Osteoblast (primary cell): ENCODE measurements around the gene B3GNT9. TPM values are rescaled to one million over a fixed set of nuclear protein-coding genes. Genes with fewer than 3 reads are reported as not detected.

Experiments
- DNase-seq: peaks from one replicate; pipeline ENCODE4 v3.0.0; 2011; ENCODE audit warnings: low spot score, mixed read lengths; ENCODE audit not compliant: insufficient read length; ENCODE audit errors: missing footprints
- H2AFZ ChIP-seq: 2 replicates; pipeline ENCODE4 v1.6.0; 2011; ENCODE audit warnings: mild to moderate bottlenecking, low read length
- H3K27ac ChIP-seq: 2 replicates; pipeline ENCODE4 v1.5.1; 2011; ENCODE audit warnings: mild to moderate bottlenecking, low read depth, low read length, moderate library complexity
- H3K27me3 ChIP-seq: 2 replicates; pipeline ENCODE4 v1.6.0; 2012; ENCODE audit warnings: mild to moderate bottlenecking, control low read depth, inconsistent platforms, low read length, moderate library complexity; ENCODE audit not compliant: insufficient read depth
- H3K36me3 ChIP-seq: 2 replicates; pipeline ENCODE4 v1.5.1; 2011; ENCODE audit warnings: mild to moderate bottlenecking, low read length, control low read depth, moderate library complexity; ENCODE audit not compliant: insufficient read depth
- H3K4me1 ChIP-seq: 2 replicates; pipeline ENCODE4 v1.5.1; 2011; ENCODE audit warnings: mild to moderate bottlenecking, low read length, control low read depth, moderate library complexity; ENCODE audit not compliant: insufficient read depth
- H3K4me2 ChIP-seq: 2 replicates; pipeline ENCODE4 v1.6.0; 2011; ENCODE audit warnings: mild to moderate bottlenecking, low read length; ENCODE audit not compliant: insufficient read depth
- H3K4me3 ChIP-seq: fragments of 200-600 bp; sonication (generic); 3 replicates; pipeline ENCODE4 v1.5.1; 2012; ENCODE audit warnings: mild to moderate bottlenecking, low read length, inconsistent platforms; ENCODE audit not compliant: insufficient read depth
- H3K79me2 ChIP-seq: 2 replicates; pipeline ENCODE4 v1.6.0; 2012; ENCODE audit warnings: mild to moderate bottlenecking, low read length, control low read depth, inconsistent platforms; ENCODE audit not compliant: insufficient read depth
- H3K9me3 ChIP-seq: 2 replicates; pipeline ENCODE4 v1.5.1; 2011; ENCODE audit warnings: low read depth, low read length, control low read depth
- H4K20me1 ChIP-seq: 2 replicates; pipeline ENCODE4 v1.6.0; 2012; ENCODE audit warnings: mild to moderate bottlenecking, low read length, control low read depth; ENCODE audit not compliant: insufficient read depth
- total RNA-seq: library from RNA; depleted of rRNA; stranded (reverse); fragments of >200 nt; gene quantifications from 2 replicates; pipeline ENCODE4 v1.2.3, GENCODE V29; 2012
- TF ChIP-seq, protein P1 (sequence below): IDR thresholded peaks from 2 replicates; pipeline ENCODE4 v1.5.1; 2011; ENCODE audit warnings: mild to moderate bottlenecking, low read depth, low read length, moderate library complexity; ENCODE audit errors: extremely low read depth

B3GNT9 gene
- total RNA-seq, 1 donor: 58.6 TPM

DNA sequence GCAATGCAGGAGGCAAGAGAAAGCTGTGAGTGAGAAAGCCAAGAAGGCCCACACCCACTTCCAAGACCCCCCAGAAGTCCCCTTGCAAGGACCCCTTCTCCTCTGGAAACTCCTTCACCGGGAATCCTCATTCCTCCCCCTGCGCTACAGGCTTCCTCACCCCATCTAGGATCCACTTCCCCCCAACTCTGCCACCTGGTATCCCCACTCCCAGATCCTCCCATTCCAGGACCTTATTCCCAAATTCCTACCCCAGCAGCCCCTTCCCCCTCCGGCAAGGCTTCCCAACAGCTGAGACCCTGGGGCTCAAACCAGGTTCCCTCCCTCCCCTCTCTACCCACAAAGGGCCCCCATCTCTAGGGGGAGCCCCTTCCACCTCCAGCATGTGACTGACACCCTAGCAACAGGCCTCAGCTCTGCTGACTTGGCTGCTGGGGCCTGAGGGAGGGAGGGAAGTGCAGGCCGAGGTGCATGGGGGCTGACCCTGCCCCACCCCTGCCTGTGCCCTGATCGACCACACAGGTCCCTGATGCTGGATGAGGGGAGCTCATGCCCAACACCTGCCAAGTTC, 15.9 kb upstream of the B3GNT9 start:
- no peaks in the 10 kb centered on the region for H3K79me2 ChIP-seq
- H4K20me1 ChIP-seq: peaks cover 17% of the 10 kb centered on the region
- TF ChIP-seq, protein P1, sequence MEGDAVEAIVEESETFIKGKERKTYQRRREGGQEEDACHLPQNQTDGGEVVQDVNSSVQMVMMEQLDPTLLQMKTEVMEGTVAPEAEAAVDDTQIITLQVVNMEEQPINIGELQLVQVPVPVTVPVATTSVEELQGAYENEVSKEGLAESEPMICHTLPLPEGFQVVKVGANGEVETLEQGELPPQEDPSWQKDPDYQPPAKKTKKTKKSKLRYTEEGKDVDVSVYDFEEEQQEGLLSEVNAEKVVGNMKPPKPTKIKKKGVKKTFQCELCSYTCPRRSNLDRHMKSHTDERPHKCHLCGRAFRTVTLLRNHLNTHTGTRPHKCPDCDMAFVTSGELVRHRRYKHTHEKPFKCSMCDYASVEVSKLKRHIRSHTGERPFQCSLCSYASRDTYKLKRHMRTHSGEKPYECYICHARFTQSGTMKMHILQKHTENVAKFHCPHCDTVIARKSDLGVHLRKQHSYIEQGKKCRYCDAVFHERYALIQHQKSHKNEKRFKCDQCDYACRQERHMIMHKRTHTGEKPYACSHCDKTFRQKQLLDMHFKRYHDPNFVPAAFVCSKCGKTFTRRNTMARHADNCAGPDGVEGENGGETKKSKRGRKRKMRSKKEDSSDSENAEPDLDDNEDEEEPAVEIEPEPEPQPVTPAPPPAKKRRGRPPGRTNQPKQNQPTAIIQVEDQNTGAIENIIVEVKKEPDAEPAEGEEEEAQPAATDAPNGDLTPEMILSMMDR: no peak
- no peak overlapping the region for H2AFZ ChIP-seq
- peaks cover 34% of the 10 kb centered on the region for H3K27me3 ChIP-seq
- H3K27ac ChIP-seq: no peak overlapping the region
- no peak overlapping the region for H3K4me2 ChIP-seq
- no peaks in the 10 kb centered on the region for H3K36me3 ChIP-seq
- peaks cover 17% of the 10 kb centered on the region for H3K4me1 ChIP-seq
- no peaks in the 10 kb centered on the region for H3K9me3 ChIP-seq
- no peak for DNase-seq
- no peak overlapping the region for H3K4me3 ChIP-seq

DNA sequence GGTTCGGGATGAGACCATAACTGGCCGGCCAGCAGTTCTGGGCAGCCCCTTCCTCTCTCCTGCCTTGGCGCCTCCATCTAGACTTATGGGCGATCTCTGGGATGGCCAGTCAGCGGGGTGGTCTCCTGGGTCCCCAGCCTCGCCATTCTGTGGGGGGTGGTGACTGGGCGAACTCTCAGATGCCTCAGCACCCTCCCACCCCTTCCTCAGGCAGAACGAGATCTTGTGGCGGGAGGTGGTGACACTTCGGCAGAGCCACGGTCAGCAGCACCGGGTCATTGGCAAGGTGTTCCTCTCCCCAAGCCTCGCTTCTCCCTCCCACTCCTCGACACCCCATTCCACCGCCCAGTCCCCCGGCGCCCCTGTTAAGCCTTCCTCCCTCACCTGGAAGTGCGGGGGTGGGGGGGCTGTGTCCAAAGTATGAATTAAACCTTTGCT, 15.3 kb upstream of the B3GNT9 start:
- Histone ChIP-seq H3K4me1 (peaks cover 21% of the 10 kb centered on the region), H3K9me3 (no peaks in the 10 kb centered on the region), H3K79me2 (no peaks in the 10 kb centered on the region), H3K27ac (no peak overlapping the region), H4K20me1 (peaks cover 20% of the 10 kb centered on the region), H3K4me2 (no peak overlapping the region), H3K36me3 (no peaks in the 10 kb centered on the region), H3K27me3 (peaks cover 34% of the 10 kb centered on the region), H2AFZ (no peak overlapping the region), H3K4me3 (no peak overlapping the region)
- no peak for DNase-seq
- TF ChIP-seq, protein P1: no peak

DNA sequence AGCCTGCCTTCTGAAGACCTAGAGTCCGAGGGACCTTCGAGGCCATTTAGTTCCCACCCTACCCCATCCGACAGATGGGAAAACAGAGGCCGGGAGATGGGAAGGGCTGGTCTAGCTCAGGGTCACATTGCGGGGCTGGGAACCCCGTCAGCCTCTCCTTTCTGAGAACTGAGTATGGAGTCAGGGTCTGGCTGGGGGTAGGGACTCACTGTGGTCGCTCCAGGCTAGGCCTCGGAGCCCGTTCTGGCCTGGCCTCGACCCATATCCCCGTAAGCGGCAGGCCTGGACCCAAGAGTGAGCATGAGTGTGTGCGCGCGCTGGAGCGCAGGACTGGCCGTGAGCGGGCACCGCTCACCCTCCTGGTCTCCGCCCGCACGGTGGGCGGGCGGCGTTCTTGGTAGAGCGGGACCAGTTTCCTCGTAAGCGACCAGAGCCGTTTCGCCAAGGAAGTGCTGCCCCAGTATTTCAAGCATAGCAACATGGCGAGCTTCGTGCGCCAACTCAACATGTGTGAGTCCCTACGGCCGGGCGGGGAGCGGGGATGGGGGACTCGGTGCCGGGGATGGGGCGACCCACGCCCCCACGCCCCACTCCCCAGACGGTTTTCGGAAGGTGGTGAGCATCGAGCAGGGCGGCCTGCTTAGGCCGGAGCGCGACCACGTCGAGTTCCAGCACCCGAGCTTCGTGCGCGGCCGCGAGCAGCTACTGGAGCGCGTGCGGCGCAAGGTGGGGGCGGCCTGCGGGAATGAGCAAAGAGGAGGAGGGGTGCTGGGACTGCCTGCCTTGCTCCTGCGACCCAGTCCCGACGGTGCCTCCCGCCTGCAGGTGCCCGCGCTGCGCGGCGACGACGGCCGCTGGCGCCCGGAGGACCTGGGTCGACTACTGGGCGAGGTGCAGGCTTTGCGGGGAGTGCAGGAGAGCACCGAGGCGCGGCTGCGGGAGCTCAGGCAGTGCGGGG, 14.6 kb upstream of the B3GNT9 start:
- H3K9me3 ChIP-seq: no peaks in the 10 kb centered on the region
- peaks cover 26% of the 10 kb centered on the region for H3K4me1 ChIP-seq
- H2AFZ ChIP-seq: no peak overlapping the region
- no peaks in the 10 kb centered on the region for H3K36me3 ChIP-seq
- peaks cover 20% of the 10 kb centered on the region for H4K20me1 ChIP-seq
- H3K79me2 ChIP-seq: no peaks in the 10 kb centered on the region
- TF ChIP-seq, protein P1: no peak
- no peak overlapping the region for H3K4me3 ChIP-seq
- DNase-seq: peak; percentile 87
- H3K27ac ChIP-seq: no peak overlapping the region
- H3K4me2 ChIP-seq: peak overlapping the region; percentile 36
- peaks cover 34% of the 10 kb centered on the region for H3K27me3 ChIP-seq

- TF ChIP-seq, protein P1: no peak
- H3K36me3 ChIP-seq: no peaks in the 10 kb centered on the region
- DNase-seq: peak; percentile 97
- peaks cover 20% of the 10 kb centered on the region for H4K20me1 ChIP-seq
- peaks cover 21% of the 10 kb centered on the region for H3K4me1 ChIP-seq
- no peak within 1 kb of the TSS for H2AFZ ChIP-seq
- peak within 1 kb of the TSS; percentile 37 for H3K4me3 ChIP-seq
- no peaks in the 10 kb centered on the region for H3K9me3 ChIP-seq
- no peak within 1 kb of the TSS for H3K27ac ChIP-seq
- H3K79me2 ChIP-seq: no peaks in the 10 kb centered on the region
- peaks cover 34% of the 10 kb centered on the region for H3K27me3 ChIP-seq
- H3K4me2 ChIP-seq: peak within 1 kb of the TSS; percentile 57
These were observed 13.8 kb upstream of the B3GNT9 start, which contains the start of gene HSF4 for GRCh38 chr16:67164599-67165061. HSF4 (plus strand) TSS chr16:67164745; CDS start chr16:67164812, 67 bp downstream.
